Mesenteric fat pad (tissue), 1 donor: Measurements from ENCODE around the gene SPG7. TPM values are rescaled to one million over a fixed set of nuclear protein-coding genes. Genes with fewer than 3 reads are reported as not detected.
"Not testable (repeated sequence)": the region's sequence is repeated elsewhere in the genome, so short reads cannot be mapped to it uniquely, and the experiment has no call there.

ENCODE experiments used
- DNase-seq: peaks from one replicate; pipeline ENCODE4 v3.0.0-alpha.2; 2020; ENCODE audit warnings: low spot score
- long read RNA-seq: library from polyadenylated mRNA; unstranded; transcript quantifications from one replicate; pipeline ENCODE4 v2.0.0, GENCODE V29; 2020
- total RNA-seq: library from RNA; stranded (reverse); fragmentation: NEBNext Ultra II Directional; extraction: Animal tissue kit (Norgen Biotek cat#: 25700); gene quantifications from one replicate; pipeline ENCODE4 v1.2.1, GENCODE V29; 2021
- donor health status: DM: yes; HTN: yes; CAD: no.

SPG7 gene
- total RNA-seq, result 90.0 TPM
- long read RNA-seq, full-length matches to known transcripts, result 38 of 84 reads
- long read RNA-seq, partial matches to known transcripts, result 37 of 84 reads
- long read RNA-seq, other reads (novel, unspliced or antisense), result 9 of 84 reads

DNA sequence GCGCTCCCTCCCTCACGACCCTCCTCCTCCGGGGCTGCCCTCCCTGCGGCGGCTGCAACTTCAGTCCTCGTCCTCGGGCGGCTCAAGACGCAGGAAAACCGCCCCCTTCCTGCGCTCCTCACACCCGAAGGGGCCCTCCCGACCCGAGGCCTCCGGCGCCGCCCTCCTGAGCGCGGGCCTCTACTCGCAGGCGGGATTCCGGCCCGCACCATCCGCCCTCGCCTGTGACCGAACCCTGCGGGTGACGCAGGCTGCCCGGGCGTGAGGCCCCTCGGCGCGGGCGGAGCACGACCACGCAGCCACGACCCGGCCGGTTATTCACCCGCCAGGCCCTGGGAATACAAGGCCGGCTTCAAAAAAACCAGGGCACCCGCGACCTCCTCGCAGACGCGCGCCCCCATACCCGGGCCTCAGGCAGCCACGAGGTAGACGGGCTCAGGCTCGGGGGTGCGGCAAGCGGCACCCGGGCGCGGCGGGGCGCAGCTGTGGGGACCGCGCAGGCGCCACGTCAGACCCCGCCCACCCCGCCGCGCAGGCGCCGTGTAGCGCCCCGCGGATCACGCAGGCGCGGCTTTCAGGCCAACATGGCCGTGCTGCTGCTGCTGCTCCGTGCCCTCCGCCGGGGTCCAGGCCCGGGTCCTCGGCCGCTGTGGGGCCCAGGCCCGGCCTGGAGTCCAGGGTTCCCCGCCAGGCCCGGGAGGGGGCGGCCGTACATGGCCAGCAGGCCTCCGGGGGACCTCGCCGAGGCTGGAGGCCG is at the start of gene SPG7:
Gene SPG7 (plus strand): TSS at position 570 of the 757 bp plus-strand sequence. CDS start 15 bp downstream, at position 585.
- DNase-seq, result peak; percentile 96

DNA sequence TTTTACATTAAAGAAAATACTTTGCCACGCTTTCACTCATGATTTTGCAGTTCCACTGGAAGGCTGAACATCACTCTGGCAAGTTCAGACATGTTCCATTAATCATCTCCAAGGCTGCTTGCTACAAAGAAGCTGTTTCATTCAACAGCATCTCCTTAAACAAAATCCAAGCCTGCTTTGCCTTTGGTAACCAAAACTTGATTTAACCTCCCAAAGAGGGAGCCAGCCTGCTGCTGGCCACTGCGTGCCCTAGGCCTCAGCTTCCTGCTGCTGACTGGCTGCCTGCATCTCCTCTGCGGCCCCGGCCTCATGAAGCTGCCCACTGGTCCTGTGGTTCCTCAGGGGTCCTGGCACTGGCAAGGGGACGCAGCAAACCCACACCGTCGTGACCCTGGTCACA is 49.7 kb upstream of the SPG7 start:
- no peak for DNase-seq

DNA sequence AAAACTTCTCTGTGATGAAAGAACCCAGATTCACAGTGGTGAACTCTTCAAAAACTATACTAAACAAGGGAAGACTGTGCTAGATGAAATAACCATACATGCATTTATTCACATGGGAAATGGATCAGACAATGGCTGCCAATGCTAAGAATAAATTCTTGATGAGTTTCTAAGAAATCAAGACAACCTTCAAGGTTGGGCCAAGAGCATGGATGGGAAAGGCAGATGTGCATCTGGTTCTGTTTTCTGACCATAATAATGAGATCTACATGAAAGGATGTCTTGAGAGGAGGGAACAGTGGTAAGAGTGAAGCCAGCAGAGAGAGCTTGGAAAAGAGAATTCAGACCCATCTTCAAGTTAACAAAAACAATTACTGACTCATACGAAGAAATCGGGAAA is 49.2 kb upstream of the SPG7 start:
- DNase-seq, result no peak

DNA sequence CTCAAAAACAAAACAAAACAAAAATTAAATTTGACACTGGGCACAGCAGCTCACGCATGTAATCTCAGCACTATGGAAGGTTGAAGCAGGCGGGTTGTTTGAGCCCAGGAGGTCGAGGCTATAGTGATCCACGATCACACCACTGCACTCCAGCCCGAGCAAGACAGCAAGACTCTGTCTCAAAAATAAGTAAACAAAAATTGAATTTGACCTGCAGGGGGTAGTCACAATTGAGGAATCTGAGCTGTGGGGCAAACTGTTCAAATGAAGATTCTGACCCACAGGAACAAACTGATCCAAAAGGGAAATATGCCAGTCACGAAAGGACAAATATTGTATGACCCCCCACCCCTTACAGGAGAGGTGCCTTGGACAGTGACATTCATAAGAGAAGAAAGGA is 47.6 kb upstream of the SPG7 start:
- no peak for DNase-seq

DNA sequence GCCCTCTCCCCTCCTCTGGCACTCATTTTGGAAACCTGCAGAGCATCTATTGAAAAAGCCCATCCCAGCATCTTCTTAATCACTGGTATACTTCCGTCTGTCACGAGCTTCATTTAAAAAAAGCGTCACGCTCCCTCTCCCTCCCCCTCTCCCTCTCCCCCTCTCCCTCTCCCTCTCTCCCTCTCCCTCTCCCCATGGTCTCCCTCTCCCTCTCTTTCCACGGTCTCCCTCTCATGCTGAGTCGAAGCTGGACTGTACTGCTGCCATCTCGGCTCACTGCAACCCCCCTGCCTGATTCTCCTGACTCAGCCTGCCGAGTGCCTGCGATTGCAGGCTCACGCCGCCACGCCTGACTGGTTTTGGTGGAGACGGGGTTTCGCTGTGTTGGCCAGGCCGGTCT is 46.3 kb upstream of the SPG7 start:
- DNase-seq, result not testable (repeated sequence)

DNA sequence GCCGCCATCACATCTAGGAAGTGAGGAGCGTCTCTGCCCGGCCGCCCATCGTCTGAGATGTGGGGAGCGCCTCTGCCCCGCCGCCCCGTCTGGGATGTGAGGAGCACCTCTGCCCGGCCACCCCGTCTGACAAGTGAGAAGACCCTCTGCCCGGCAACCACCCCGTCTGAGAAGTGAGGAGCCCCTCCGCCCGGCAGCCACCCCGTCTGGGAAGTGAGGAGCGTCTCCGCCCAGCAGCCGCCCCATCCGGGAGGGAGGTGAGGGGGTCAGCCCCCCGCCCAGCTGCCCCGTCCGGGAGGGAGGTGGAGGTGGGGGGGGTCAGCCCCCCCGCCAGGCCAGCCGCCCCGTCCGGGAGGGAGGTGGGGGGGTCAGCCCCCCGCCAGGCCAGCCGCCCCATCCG is 45.6 kb upstream of the SPG7 start:
- not testable (repeated sequence) for DNase-seq

DNA sequence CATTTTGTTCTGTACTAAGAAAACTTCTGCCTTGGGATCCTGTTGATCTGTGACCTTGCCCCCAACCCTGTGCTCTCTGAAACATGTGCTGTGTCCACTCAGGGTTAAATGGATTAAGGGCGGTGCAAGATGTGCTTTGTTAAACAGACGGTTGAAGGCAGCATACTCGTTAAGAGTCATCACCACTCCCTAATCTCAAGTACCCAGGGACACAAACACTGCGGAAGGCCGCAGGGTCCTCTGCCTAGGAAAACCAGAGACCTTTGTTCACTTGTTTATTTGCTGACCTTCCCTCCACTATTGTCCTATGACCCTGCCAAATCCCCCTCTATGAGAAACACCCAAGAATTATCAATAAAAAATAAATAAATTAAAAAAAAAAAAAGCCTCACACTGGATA is 44.9 kb upstream of the SPG7 start:
- DNase-seq, result not testable (repeated sequence)

DNA sequence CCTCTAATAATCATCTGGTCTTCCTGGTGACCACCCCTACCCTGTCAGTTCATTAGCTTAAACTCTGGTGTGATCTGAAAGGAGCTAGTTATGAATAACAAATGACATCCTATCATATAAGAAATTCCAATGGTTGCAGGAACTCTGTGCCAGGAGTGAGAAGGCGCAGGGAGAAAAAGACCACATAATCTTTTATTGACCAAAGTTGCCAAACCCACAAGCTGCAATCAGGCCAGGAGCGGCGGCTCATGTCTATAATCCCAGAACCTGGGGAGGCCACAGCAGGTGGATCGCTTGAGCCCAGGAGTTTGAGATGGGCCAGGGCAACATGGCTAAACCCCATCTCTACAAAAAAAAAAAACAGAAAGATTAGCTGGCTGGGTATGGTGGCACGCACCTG is 41.3 kb upstream of the SPG7 start:
- no peak for DNase-seq

DNA sequence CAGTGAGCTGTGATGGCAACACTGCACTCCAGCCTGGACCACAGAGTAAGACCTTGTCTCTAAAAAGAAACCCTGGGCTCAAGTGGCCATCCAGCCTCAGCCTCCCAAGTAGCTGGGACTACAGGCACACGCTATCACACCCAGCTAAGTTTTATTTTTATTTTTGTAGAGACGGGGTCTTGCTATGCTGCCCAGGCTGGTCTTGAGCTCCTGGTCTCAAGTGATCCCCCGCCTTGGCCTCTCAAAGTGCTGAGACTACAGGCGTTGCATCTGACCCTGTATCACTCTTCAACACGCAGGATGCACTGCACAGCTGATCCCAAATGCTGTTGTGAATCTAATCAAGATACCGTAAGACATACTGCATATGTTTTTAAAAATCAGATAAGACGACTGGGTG is 40.8 kb upstream of the SPG7 start:
- DNase-seq, result no peak

DNA sequence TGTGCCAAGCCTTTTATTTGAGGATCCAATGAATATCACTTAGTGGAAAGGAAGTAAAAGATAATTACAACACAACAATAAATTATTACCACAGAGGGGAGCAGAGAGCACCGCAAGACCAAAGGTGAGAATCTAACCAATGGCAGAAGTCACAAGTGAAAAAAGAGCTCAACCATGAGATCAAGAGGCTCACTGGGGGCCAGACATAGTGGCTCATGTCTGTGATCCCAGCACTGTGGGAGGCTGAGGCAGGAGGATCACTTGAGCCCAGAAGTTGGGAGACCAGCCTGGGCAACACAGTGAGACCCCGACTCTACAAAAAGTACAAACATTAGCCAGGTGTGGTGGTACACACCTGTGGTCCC is 35.5 kb upstream of the SPG7 start:
- DNase-seq, result no peak

DNA sequence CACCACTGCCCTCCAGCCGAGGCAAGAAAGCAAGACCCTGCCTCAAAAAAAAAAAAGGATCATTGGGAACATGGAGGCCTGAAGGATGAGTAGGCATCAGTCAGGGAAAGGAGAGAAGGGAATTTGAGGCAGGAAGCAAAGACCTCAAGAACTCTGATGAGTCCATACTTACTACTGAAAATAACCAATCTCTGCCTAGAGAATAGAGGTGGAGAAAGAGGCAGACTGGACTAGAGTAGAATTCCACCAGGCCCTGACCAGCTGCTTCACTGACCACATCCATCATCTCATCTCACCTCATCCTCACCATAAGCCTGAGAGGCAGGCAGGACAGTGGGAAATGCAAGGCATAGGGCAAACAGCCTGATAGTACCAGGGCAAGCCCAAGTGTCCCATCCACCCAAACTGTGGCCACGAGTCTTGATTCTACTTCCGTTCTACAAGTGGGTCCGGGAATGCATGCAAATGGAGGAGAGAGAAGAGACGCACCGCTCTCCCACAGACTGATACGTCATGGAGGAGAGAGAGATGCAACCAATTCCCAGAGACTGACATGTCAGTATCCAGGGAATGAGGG is 35.0 kb upstream of the SPG7 start:
- DNase-seq, result no peak

DNA sequence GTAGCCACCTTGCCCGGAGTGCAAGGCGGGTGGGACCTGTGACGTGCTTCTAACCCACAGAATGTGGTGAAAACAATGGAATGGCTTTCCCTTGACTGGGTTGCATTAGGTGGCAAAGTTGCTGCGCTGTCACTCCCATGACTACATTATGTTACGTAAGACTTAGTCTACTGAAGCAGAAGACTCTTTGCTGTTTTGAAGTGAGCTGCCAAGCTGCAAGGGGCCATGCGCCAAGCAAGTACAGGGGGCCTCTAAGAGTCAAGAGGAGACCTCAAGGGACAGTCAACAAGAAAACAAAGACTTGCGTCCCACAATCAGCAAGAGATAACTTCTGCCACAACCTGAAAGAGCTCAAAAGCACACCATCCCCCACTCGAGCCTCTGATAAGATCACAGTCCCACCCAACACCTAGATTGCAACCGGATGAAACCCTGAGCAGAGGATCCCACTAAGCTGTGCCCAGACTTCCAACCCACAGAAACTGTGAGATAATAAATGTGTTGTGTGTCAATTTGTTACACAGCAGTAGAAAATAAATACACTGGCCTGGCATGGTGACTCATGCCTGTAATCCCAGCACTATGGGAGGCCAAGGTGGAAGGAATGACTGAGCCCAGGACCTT is 34.3 kb upstream of the SPG7 start:
- no peak for DNase-seq

DNA sequence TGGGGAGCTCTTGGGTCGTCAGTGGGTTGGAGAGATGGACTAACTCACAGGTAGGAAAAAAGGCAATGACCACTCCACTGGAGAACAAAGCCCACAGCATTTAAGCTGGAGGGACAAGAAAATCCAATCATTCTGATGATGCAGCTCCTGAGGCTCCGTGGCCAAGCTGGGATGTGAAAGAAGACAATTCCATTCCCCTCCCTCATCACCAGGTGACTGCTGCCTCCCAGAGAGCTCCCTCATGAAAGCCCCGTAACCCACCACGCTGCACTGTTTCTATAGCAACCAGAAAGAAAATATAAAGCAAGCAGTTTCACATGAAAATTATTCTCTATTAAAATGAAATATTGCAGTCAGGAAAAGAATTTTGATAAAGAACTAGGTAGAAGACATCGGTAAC is 33.1 kb upstream of the SPG7 start:
- no peak for DNase-seq

DNA sequence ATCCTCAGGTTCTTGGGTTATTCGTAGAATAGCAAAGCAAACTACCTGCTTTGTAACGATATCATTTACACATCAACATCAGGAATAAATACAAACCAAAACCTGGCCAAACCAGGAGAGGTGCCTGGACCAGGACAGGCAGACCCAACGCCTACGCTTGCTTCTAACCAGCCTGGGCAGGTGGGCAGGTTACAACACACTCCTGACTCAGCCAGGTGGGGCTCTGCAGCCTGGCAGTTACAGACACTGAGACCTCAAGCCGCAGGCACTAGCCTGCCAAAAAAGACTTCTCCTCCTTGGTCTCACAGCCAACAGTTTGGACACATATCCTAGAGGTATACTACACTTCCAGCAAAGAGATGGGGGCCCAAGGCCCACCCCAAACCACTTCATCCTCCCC is 31.8 kb upstream of the SPG7 start:
- no peak for DNase-seq

DNA sequence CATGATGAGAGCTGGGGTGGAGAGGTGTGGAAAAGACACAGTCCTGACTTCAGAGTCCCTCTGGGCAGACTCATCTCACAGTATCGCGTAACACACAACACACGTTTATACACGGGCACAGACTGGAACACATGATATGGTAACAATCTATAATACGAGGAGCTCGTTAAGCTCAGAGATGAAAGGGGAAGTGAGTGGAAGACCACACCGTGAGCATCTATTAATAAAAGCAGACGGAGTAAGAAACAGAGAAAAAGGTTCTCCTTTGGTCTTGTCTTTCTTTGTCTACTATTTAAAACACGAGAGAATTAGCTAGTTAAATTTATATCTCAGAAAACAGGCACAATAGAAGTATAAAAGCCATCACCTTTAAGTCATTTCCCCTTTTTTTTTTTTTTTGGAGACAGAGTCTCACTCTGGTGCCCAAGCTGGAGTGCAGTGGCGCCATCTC is 31.4 kb upstream of the SPG7 start:
- no peak for DNase-seq

DNA sequence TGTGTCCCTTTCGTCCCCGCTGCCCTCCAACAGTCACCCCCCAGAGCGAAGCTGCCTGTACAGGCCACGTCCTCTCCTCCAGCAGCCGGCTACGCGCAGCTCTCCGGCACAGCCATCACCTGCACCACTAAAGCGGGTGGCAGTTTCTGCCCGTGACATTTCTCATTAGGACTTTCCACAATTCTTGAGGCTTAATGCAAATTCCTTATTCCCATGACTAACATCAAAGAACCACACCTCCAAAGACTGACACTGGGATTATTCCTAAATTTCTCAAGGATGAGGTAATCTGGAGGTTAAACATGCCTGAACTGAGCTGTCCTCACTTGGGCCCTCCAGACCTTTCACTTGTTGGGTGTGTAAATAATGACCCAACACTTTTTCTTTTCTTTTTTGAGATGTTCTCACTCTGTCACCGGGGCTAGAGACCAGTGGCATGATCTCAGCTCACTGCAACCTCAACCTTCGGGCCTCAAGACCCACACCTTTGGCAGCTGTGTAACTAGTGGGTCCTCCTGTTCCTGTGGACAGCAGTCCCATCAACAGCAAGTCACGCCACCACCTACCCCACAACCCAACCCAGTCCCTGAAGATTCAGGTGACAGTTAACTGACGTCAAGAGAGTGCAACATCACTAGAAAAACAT is 29.5 kb upstream of the SPG7 start:
- DNase-seq, result no peak

DNA sequence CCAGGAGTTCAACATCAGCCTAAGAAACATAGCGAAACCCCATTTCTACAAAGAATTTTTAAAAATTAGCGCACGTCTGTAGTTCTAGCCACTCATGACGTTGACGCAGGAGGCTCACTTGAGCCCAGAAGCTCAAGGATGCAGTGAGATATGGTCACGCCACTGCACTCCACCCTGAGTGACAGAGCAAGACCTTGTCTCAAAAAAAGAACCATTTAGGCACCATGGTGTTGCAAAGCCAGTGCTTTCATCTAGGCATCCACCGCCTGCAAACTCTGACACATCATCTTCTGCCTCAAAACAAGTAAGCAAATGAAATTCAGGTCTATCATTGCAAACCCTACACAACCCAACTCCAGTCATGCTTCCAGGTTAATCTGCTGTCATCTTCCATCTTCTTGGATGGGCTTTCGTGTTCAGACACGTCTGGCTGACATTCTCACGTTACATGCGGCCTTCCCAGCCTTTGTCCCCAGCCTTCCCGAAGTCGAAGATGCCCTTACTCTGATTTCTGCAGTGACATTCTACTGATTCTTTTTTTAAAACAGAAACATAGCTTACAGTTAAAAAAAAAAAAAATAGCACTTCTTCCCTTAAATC is 26.7 kb upstream of the SPG7 start:
- DNase-seq, result no peak

DNA sequence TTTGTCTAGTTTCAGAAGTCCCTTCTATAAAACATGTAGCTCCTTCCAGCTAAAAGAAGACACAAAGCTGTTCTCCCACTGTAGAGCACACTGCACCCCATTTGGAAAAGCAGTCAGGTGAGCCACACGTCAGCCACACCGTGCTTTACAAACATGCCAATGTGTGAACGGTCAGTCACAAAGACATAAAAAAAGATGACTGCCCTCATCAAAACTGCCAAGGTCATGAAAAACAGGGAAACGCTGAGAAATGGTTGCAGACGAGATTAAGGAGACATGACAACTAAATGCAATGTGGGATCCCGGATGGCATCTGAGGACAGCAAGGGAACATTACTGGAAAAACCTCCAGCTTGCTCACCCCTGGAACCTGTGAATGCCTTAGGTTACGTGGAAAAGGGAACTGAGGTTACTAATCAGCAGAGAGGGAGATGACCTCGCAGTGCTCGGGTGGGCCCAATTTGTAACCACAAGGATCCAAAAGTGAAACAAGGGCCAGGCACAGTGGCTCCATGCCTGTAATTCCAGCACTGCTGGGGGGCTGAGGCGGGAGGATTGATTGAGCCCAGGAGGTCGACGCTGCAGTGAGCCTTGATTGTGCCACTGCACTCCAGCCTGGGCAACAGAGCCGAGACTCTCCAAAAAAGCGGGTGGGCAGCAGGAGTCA is 25.9 kb upstream of the SPG7 start:
- no peak for DNase-seq

DNA sequence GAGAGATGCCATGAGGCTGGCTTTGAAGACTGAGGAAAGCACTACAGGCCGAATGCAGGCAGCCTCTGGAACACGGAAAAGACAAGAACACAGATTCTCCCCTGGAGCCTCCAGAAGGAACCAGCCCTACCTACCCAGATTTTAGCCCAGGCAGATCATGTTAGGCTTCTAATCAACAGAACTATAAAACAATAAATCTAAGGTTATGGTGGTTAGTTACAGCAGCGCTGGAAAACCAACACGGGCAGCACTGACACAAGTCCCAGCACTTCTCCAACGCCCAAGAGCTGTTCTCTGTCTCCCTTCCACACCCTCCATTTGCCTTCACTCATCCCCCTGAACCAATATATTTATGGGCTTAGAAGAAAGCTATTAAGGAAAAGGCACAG is 25.4 kb upstream of the SPG7 start:
- no peak for DNase-seq

DNA sequence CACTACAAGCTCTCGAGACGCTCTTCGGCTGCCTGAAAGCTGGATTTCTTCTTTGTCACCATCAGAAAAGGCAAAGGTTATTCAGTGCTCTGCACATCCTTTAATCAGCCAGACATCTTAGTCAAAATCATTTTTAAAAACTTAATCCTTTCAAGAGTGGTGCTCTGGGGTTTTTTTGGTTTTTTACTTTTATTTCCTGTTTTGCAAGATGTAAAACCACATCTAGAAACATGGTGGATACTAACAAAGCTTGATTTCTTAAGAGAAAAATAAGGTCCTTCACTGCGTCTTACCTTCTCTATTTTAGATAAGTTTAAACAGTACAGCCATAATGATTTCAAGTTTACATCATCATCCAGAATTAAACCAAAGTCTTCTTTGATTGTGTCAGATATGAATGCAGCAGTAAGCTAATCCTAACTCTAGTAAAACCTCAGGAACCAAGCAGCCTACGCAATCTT is 24.1 kb upstream of the SPG7 start:
- DNase-seq, result no peak
